GM12875 (cell line): ENCODE measurements around the gene LACC1.

Experiments
- H3K4me3 ChIP-seq: one replicate; pipeline ENCODE4 v1.5.1; 2011; ENCODE audit warnings: low read depth, low read length, control low read depth
- TF ChIP-seq, protein P1 (sequence below): IDR thresholded peaks from 2 replicates; pipeline ENCODE4 v1.5.1; 2011; ENCODE audit warnings: low read depth, mild to moderate bottlenecking, control low read depth, inconsistent platforms, low read length, moderate library complexity, borderline replicate concordance; ENCODE audit not compliant: insufficient read depth

The LACC1 gene

DNA sequence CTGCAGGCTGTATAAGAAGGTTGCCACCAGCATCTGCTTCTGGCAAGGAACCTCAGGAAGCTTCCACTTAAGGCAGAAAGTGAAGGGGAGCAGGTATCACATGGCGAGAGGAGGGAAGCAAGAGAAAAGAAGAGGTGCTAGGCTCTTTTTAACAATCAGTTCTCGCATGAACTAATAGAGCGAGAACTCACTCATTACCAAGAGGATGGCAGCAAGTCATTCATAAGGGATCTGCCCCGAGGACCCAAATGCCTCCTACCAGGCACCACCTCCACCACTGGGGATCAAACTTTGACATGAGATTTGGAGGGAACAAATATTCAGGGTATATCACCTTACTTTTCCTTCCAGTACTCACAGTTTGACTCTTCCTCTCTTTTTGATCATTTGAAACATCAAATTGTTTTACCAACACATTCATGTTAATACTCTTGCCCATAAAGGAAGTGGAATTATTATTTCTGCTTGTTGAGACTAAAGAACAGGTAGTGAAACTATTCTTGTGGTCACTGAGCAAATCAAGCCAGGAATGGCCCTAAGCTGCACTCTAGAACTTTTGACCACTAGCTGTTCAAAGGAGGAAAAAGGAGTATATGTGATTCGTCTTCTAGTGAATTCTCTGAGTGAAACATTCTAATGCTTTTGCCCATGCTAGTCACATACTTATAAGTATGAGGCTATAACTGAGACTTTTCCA, 45.0 kb downstream of the LACC1 start:
- no peak overlapping the region for H3K4me3 ChIP-seq
- TF ChIP-seq, protein P1, sequence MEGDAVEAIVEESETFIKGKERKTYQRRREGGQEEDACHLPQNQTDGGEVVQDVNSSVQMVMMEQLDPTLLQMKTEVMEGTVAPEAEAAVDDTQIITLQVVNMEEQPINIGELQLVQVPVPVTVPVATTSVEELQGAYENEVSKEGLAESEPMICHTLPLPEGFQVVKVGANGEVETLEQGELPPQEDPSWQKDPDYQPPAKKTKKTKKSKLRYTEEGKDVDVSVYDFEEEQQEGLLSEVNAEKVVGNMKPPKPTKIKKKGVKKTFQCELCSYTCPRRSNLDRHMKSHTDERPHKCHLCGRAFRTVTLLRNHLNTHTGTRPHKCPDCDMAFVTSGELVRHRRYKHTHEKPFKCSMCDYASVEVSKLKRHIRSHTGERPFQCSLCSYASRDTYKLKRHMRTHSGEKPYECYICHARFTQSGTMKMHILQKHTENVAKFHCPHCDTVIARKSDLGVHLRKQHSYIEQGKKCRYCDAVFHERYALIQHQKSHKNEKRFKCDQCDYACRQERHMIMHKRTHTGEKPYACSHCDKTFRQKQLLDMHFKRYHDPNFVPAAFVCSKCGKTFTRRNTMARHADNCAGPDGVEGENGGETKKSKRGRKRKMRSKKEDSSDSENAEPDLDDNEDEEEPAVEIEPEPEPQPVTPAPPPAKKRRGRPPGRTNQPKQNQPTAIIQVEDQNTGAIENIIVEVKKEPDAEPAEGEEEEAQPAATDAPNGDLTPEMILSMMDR = no peak

DNA sequence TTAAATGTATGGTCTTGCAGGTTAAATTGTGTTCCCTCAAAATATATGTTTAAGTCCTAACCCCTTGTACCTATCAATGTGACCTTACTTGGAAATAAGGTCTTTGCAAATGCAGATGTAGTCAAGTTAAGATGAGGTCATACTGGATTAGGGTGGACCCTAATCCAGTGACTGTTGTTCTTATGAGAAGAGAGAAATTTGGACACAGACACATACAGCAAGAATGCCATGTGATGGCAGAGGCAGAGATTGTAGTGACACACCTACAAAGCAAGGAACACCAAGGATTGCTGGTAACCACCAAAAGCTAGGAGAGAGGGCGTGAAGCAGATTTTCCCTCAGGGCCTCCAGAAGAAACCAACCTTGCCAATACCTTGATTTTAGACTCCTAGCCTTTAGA, 50.2 kb downstream of the LACC1 start:
- TF ChIP-seq, protein P1 = no peak
- no peak overlapping the region for H3K4me3 ChIP-seq

DNA sequence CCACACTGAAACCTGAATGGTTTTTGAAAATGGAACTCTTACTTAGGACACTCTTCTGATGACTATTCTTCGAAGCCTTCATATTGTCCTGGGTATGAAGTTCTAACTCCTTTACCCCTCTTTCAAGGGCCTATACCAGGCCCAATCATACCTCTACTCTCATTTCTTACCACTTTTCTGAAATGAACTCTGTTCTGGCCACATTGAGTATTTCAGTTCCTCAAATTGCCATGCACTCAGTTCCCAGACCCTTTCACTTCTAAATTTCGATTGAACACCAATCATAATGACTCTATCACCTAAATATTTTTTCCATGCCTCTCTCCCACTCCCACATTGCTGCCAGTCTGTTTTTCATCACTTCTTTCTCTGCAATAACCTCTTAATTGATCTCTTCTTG, 53.7 kb downstream of the LACC1 start:
- TF ChIP-seq, protein P1 = no peak
- no peak overlapping the region for H3K4me3 ChIP-seq

DNA sequence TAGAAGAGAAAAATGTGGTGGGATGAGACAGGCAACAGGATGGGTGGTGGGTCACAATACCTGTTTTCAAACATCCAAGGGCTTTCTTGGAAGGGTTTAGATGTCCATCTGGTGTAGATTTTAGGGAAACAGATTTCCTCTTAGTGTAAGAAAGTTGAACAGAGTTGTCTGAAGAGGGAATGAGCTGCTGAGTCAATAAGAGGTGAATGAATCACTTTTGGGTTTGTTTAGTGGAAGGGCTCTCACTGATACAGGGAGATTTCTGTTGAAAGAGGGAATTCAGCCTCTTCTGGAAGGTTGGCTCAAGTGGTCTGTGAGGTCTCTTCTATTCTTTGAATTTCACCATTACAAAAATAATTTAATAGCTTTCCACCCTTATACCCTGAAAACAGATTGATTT, 54.6 kb downstream of the LACC1 start:
- TF ChIP-seq, protein P1 = no peak
- no peak overlapping the region for H3K4me3 ChIP-seq

DNA sequence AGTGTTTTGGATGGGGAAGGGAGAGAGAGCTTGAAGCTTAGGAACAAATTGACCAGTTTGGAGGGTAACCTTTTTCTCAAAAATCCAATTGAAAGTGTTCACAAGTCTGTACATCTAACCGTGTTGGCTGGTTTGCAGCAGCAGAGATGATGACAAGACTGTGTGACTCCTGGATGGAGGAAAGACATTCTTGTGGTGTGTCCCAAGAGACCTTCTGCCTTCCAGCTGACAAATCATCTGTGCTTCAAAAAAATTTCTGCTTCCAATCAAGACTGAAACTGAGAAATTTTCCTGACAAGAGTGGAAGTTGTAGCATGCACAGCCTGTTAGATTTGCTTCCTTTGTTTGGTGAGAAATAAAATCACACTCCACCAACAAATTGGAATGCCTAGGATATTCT, 56.2 kb downstream of the LACC1 start:
- no peak overlapping the region for H3K4me3 ChIP-seq
- TF ChIP-seq, protein P1 = no peak

DNA sequence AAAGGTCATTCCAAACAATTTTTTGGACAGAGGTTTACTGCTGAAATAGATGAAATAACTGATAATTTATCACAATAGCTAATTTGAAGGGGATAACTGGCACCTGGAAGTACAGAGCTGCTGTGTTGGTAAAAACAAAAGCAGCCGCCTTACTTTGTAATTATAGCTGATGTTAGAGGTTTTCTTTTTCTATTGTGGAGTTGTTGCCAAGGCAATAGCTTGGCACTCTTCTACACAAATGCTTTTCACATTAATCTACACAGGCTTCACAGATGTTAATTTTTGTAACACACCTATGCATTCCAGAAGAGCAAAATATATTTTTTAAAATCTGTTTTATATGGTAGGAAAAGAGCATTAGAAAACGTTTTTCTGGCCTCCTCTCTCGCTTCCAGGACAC, 56.9 kb downstream of the LACC1 start:
- H3K4me3 ChIP-seq = no peak overlapping the region
- TF ChIP-seq, protein P1 = no peak

DNA sequence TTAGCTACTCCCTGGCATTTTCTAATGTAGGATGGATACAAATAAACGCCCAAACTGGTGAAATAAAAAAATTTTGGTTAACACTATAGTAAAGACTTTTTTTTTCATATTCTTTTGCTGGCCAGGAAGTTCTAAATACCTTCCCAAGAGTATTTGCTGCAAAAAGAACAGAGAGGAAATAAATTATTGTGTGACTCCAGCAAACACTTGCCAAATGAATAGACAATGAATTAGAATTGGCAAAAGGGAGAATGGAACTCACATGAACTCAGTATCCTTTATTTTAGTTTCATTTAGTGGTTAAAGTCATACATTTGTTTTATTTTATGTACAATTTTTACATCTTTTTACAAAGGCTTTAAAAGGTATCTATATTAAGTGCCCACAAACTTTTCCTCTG, 58.1 kb downstream of the LACC1 start:
- no peak overlapping the region for H3K4me3 ChIP-seq
- TF ChIP-seq, protein P1 = no peak
